ENCODE measurements around the gene LAGE3.

The LAGE3 gene

DNA sequence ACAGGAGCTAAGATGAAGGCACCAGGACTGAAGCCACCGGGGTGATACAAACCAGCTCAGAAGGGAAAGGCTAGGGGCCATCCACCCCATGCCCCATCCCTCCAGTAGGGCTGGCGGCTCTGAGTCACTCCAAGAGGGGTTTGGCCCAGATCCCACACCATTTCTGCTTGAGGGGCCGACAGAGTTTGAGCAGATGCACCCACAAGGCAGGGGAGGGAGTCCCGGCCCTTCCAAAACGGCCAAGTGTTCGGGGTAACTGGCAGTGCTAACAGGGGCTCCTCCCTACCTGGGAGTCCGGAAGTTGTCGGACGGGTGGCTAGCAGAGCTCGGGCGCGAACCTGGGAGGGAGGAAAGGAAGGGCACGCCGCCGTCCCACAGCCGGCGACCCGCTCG is 10.9 kb upstream of the LAGE3 start:
- Mint-ChIP-seq H3K36me3 (ENCODE audit: insufficient read depth) (peaks cover 31% of the 10 kb centered on the region), H3K9me3 (no peaks in the 10 kb centered on the region), H3K27ac (peak overlapping the region; percentile 72 to 88), H3K27me3 (no peaks in the 10 kb centered on the region), H3K4me1 (ENCODE audit: low read depth in 2 of 2) (peaks cover 7 to 17% of the 10 kb centered on the region in 2 donors), H3K4me3 (peak overlapping the region; percentile 82 to 86)
- ATAC-seq (replicated peaks) = peak; percentile 11
- DNase-seq = peak in 2 of 3 experiments; percentile 17

DNA sequence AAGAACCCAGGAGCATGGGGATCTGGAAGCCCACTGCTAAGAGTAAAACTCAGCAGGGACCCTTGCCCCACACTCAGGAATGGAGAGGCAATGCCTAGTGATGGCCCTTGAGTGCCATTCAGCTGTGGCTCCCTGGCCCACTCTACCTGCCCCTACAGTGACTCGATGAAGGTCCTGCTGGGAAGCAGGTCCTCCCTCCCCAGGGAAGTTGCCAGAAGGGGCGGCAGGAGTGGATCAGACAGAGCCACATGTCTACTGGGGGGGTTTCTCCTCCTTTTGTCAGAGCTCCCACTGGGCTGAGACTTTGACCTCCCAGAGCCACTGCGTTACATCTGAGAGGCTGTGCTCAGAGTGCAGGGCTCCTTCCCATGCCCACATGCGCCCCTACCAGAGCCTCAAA is 10.1 kb upstream of the LAGE3 start:
- H3K27ac Mint-ChIP-seq = peak overlapping the region in 1 of 2 donors; percentile 88
- H3K4me1 Mint-ChIP-seq (ENCODE audit: low read depth in 2 of 2) = peaks cover 7 to 17% of the 10 kb centered on the region in 2 donors
- peaks cover 37% of the 10 kb centered on the region for H3K36me3 Mint-ChIP-seq (ENCODE audit: insufficient read depth)
- DNase-seq (no peak), ATAC-seq (replicated peaks) (no peak)
- H3K27me3 Mint-ChIP-seq = no peaks in the 10 kb centered on the region
- H3K9me3 Mint-ChIP-seq = no peaks in the 10 kb centered on the region
- peak overlapping the region; percentile 82 to 86 for H3K4me3 Mint-ChIP-seq

DNA sequence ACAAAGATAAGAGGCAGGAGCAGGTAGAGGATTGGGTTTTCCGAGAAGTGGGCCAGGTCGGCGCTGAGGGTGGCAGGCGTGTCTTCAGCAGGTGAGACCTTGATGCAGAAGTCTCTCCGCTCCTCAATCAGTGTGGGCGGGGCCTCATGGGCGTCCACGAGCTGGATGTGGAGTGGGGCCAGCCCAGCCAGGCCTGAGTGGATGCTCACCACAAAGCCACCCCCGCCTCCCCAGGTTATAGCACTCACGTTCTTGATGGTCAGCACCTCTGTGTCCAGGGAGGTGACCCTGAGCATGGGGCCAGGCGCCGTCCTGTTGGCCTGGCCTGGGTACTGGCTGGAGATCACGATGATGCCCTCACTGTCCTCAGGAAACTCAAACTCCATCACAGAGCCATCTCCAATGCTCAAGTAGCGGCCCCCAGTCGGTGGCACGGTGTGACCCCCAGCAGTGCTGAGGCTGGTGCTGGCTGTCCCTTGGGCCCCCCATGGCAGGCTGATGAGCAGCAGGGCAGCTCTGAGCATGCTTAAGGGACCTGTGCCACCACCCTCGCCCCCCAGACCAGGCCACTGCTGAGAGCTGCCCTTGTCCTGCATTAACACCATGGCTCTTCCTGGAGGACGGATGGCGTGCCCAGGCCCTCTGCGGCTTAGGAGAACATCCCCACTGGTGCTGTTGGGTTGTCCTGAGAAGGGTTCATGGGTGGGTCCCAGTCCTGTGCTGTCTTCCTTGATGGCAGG is 9.4 kb upstream of the LAGE3 start:
- Mint-ChIP-seq H3K4me1 (ENCODE audit: low read depth in 2 of 2) (peaks cover 7 to 18% of the 10 kb centered on the region in 2 donors), H3K27me3 (no peaks in the 10 kb centered on the region), H3K27ac (peak overlapping the region in 1 of 2 donors; percentile 62), H3K9me3 (no peaks in the 10 kb centered on the region), H3K4me3 (peak overlapping the region; percentile 35 to 86), H3K36me3 (ENCODE audit: insufficient read depth) (peaks cover 40% of the 10 kb centered on the region)
- ATAC-seq (replicated peaks) (no peak), DNase-seq (no peak)

DNA sequence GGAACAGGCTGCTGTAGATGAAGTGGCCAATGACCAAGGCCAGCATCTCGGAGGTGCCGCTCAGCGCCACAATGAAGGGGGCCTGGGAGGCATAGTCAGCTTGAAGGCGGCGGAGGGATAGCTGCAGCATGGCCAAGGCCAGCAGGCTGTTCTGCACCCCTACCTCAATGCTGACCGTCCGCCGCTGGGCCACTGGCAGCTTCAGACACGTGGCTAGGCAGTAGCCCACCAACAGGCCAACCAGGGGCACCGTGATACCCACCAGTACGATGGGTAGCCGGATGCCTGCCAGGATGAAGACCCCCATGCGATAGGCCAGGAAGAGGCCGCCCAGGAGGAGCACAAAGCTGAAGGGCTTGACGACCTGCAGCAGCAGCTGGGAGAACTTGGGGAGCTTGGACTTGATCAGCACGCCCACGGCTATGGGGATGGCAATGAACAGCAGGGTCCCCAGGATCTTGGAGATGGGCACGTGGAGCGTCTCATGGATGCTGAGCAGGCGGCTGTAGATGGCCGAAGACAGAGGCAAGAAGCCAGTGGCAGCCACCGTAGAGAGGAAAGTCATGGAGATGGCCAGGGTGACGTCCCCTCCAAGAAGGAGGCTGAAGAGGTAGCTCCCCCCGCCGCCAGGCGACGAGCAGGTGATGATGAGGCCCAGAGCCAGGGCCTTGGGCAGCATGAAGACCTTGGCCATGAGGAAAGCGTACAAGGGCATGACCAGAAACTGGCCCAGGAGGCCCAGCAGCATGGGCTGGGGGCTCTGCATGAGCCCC is 8.6 kb upstream of the LAGE3 start:
- no peak for DNase-seq
- Mint-ChIP-seq H3K4me1 (ENCODE audit: low read depth in 2 of 2) (peaks cover 7 to 21% of the 10 kb centered on the region in 2 donors), H3K9me3 (no peaks in the 10 kb centered on the region), H3K36me3 (ENCODE audit: insufficient read depth) (peaks cover 40% of the 10 kb centered on the region), H3K27me3 (no peaks in the 10 kb centered on the region), H3K4me3 (peak overlapping the region; percentile 81 to 87), H3K27ac (peak overlapping the region; percentile 62 to 69)
- no peak for ATAC-seq (replicated peaks)

DNA sequence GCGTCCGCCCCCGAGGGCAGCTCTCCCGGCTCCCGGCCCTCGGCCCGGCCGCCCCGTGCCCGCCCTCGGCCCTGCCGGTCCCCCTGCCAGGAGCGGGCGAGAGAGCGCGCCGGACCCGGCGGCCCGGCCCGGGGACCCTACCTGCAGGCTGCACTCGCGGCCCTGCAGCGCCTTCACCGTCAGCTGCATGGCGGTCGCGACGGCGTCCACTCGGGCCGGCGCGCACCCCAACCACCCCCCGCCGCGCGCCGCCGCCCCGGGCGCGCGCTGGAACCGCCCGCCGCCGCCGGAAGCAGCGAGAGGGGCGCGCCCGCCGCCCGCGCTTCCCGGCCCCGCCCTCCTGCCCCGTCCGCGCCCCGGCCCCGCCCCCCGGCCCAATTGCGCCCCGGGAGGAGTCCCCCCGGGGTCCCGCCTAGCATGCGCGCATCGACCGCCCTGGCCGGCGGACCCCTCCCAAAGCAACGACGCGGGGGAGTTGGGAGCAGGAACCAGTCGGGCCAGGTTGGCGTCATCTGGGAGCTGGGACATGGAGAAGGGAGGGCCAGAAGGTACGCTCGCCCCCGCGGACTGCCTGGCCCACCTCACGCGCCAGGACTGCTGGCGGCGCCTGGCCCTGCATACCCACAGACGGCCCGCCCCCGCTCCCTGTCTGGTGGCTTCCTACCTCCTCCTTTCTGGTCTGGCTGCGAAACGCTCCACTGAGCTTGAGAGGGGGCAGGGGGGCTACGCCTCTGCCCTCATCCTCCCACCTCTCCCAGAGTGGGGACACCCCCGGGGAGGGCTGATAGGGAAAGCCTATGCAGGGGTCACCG is 7.5 kb upstream of the LAGE3 start, which contains the start of gene UBL4A:
Gene UBL4A, minus strand, starts transcription at position 220 of the 812 bp plus-strand sequence. Its CDS starts 31 bp downstream, at position 189.
- Mint-ChIP-seq H3K4me1 (ENCODE audit: low read depth in 2 of 2) (peaks cover 7 to 21% of the 10 kb centered on the region in 2 donors), H3K27me3 (no peaks in the 10 kb centered on the region), H3K4me3 (peak within 1 kb of the TSS; percentile 81 to 87), H3K27ac (peak within 1 kb of the TSS; percentile 23 to 69), H3K36me3 (ENCODE audit: insufficient read depth) (peaks cover 40% of the 10 kb centered on the region), H3K9me3 (no peaks in the 10 kb centered on the region)
- ATAC-seq (replicated peaks) (peak; percentile 38), DNase-seq (peak; percentile 27 to 41 (median 40))

DNA sequence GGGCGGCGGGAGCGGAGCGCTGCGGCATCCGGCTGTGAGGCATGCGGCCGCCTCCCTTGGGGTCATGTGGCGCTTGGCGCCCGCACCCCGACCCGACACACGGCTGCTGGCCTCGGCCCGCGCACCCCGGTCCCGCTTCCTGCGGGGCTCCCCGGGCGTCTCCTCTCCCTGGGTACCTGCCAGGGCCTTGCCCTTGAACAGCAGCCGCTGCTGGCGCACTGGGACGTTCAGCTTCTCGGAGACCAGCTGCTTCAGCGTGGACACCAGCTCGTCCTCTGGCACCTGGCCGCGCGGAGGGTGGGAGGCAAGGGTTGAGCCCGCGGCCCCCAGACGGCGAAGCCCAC is 6.9 kb upstream of the LAGE3 start:
- DNase-seq = peak; percentile 11 to 34 (median 32)
- H3K27ac Mint-ChIP-seq = no peak overlapping the region
- H3K36me3 Mint-ChIP-seq (ENCODE audit: insufficient read depth) = peaks cover 38% of the 10 kb centered on the region
- no peaks in the 10 kb centered on the region for H3K27me3 Mint-ChIP-seq
- ATAC-seq (replicated peaks) = peak; percentile 23
- H3K4me1 Mint-ChIP-seq (ENCODE audit: low read depth in 2 of 2) = peaks cover 7 to 19% of the 10 kb centered on the region in 2 donors
- H3K4me3 Mint-ChIP-seq = peak overlapping the region; percentile 50 to 51
- no peaks in the 10 kb centered on the region for H3K9me3 Mint-ChIP-seq

DNA sequence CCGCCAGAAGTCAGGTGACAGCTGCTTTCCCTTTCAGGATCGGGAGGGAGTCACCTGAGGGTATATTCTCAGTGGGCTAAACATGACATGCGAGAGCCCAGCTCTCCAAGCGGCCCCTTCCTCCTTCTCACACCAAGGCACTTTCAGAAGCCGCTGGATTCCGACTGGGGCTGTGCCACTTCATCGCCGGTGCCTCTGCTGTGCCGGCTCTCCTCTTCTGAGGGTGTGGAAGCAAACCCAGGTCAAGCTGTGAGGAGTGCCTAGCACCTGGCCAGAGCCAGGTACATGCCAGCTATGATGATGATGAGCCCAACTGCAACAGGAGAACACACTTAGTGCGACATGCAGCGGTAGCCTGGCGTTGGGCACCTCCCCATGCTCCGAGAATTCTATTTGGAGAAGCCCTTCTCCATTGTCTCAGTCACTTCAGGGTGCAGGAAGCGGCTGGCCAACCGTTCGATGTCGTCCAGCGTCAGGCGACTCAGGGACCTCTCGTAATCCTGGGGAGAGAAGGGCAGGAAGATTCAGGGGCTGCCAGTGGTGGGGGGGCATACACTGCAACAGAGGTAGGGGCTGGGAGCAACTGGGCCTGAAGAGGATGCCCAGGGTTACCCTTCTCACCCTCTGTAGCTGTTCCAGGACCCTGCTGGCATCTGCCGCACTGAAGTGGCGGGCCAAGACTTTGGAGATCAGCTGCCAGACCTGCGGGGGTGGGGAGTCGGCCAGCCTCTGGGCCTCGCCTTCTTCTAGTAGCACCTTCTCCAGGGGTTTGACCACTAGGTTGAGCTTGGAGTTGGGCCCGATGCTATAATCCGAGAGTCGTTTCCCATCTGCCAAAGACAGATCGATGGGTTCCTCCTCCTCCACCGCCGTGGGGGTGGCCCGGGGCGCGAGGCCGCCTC is 6.3 kb upstream of the LAGE3 start:
- peaks cover 7 to 19% of the 10 kb centered on the region in 2 donors for H3K4me1 Mint-ChIP-seq (ENCODE audit: low read depth in 2 of 2)
- peak overlapping the region in 1 of 2 donors; percentile 23 for H3K27ac Mint-ChIP-seq
- no peaks in the 10 kb centered on the region for H3K9me3 Mint-ChIP-seq
- peaks cover 37% of the 10 kb centered on the region for H3K36me3 Mint-ChIP-seq (ENCODE audit: insufficient read depth)
- ATAC-seq (replicated peaks) (no peak), DNase-seq (no peak)
- H3K4me3 Mint-ChIP-seq = peak overlapping the region; percentile 50 to 51
- no peaks in the 10 kb centered on the region for H3K27me3 Mint-ChIP-seq

DNA sequence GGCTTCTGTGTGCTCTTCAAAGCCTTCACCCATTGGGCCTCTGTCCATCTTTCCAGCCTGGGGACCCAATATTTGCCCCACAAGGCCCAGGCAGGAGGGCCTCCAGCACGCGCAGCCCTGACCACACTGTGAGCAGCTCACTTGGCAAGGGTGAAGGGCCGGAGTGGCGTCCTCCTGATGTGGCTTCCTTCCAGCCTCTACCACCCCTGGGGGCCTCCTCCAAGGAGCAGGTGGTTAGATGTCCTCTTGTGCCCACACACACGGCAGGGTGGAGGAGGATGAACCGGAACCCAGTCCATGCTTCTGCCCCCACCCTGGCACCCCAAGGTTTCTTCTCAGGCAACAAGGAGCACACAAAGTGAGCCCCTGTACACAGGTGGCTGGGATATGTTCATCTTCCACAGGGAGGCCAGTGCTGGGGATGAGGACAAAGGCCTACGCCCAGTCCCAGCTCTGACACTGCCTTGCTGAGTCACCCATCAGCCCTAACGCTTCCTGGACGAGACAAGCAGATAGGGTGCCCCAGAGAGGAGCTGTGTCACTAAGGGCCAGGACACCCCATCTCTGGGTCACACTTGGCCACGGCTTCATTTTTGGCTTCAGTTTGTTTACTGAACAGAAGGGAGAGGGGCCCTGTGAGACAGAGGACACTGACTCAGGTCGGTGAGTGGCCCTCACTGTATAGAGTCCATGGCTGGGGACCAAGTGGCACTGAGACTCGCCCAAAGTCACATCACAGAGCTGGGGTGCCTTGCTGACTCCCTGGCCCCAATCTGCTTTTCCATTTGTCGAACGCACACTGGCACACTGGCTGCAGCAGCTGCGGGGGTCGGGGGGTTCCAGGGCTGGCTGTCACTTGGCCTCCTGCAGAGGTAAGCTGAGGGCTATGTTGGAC is 5.4 kb upstream of the LAGE3 start:
- peaks cover 3 to 16% of the 10 kb centered on the region in 2 donors for H3K4me1 Mint-ChIP-seq (ENCODE audit: low read depth in 2 of 2)
- H3K4me3 Mint-ChIP-seq = peak overlapping the region in 1 of 2 donors; percentile 51
- H3K27me3 Mint-ChIP-seq = no peaks in the 10 kb centered on the region
- DNase-seq (no peak), ATAC-seq (replicated peaks) (no peak)
- H3K27ac Mint-ChIP-seq = no peak overlapping the region
- H3K9me3 Mint-ChIP-seq = no peaks in the 10 kb centered on the region
- peaks cover 36% of the 10 kb centered on the region for H3K36me3 Mint-ChIP-seq (ENCODE audit: insufficient read depth)

DNA sequence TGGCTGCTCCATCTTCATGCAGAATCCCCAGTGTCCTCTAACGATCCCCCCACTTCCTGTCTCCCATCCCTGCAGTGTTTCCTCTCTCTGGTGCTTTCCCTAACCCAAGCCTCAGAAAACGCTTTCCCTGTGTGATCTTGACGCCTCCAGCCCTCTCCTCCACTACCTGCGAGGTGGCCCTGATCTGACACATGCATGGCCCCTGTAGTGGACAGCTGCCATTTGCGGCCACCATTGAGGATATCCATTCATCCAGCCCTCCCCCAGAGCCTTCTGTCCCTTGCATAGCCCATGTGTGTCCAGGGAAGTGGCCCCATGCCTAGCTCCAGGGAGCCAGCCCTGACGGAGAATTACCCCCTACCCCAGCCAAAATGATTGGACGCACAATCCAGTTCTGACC is 4.2 kb upstream of the LAGE3 start:
- ATAC-seq (replicated peaks) (no peak), DNase-seq (no peak)
- H3K4me1 Mint-ChIP-seq (ENCODE audit: low read depth in 2 of 2) = peaks cover 4 to 12% of the 10 kb centered on the region in 2 donors
- H3K4me3 Mint-ChIP-seq = no peak overlapping the region
- H3K27ac Mint-ChIP-seq = peak overlapping the region in 1 of 2 donors; percentile 41
- H3K36me3 Mint-ChIP-seq (ENCODE audit: insufficient read depth) = peaks cover 36% of the 10 kb centered on the region
- H3K27me3 Mint-ChIP-seq = no peaks in the 10 kb centered on the region
- no peaks in the 10 kb centered on the region for H3K9me3 Mint-ChIP-seq

DNA sequence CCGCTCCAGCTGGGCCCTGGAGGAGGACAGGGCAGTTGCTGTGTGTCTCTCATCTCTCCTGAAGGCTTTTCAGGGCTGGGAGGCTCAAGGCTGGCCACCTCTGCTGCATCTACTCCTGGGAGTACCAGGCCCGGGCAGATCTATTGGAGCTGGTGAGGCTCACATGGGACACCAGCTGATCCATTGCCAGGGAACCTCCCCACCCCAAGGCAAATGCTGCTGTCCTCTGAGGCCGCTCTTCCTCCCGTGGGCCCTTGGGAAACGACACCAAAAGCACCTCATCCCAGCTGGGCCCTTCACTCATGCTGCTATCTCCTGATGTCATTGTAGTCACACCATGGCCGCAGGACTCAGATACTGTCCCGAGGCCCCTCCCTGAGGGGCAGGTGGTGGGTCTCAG is 3.7 kb upstream of the LAGE3 start:
- ATAC-seq (replicated peaks) (no peak), DNase-seq (no peak)
- Mint-ChIP-seq H3K36me3 (ENCODE audit: insufficient read depth) (peaks cover 31% of the 10 kb centered on the region), H3K4me1 (ENCODE audit: low read depth in 2 of 2) (peaks cover 4 to 11% of the 10 kb centered on the region in 2 donors), H3K27me3 (no peaks in the 10 kb centered on the region), H3K4me3 (peak overlapping the region in 1 of 2 donors; percentile 28), H3K9me3 (no peaks in the 10 kb centered on the region), H3K27ac (no peak overlapping the region)

DNA sequence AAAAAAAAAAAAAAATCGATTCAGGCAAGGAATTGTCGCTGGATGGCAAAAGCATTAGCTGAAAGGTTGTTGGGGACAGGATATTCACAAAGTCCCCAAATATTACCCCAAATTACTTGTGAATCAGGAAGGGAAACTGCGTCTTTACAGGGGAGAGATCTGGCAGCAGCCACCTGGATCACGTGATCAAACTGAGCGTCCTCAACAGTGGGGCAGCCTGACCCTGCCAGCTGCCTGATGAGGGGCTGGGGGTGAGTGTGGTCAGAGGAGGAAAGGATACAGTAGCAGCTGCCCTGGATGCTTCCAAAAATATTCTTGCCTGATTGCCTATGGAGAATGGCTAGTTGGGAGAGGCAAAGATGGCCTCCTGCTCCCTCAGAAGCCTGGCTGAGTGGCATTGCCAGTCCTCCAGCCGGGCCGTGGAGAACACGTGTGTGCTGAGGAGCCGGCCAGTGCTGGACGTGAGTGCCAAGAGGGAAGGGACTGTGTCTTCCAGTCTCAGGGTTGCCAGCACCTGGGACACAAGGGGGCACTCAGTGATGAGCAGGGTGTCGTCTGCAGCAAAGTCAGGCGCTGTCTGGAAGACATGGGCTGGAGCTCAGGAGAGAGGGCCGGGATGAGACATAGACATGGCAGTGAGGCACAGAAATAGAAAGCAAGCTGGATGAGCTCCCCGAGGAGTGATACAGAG is 3.0 kb upstream of the LAGE3 start:
- H3K9me3 Mint-ChIP-seq = no peaks in the 10 kb centered on the region
- peaks cover 4 to 11% of the 10 kb centered on the region in 2 donors for H3K4me1 Mint-ChIP-seq (ENCODE audit: low read depth in 2 of 2)
- H3K36me3 Mint-ChIP-seq (ENCODE audit: insufficient read depth) = peaks cover 26% of the 10 kb centered on the region
- no peak overlapping the region for H3K27ac Mint-ChIP-seq
- H3K27me3 Mint-ChIP-seq = no peaks in the 10 kb centered on the region
- DNase-seq (no peak), ATAC-seq (replicated peaks) (no peak)
- H3K4me3 Mint-ChIP-seq = peak overlapping the region in 1 of 2 donors; percentile 28

Data from effector memory CD8-positive, alpha-beta T cell (primary cell).